ENCODE measurements around the gene TSPAN16.

The TSPAN16 gene

DNA sequence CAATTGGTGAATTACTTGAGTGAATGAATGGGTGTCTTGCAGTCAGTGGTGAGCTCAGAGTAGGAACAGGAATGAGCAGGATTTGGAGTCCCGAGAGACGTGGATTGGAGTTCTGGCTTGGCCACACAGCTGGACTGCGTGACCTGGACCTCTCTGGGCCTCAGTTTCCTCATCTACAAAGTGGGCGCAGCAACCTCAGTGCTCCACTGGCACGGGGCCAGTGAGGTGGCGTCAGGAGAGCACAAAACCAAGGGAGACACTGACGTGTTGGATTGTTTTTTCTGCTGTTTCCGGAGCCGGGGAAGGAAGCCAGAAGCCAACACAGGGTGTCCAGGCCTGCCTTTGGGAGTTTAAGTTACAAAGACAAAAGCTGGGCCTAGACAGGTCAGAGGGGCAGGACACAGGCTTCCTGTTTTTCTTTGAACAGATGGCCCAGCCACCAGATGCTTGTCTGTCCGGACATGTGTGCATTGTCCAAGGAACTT, 27.1 kb upstream of the TSPAN16 start:
- DNase-seq = peak in 3 of 51 donors; percentile 5 to 12 (median 10)

DNA sequence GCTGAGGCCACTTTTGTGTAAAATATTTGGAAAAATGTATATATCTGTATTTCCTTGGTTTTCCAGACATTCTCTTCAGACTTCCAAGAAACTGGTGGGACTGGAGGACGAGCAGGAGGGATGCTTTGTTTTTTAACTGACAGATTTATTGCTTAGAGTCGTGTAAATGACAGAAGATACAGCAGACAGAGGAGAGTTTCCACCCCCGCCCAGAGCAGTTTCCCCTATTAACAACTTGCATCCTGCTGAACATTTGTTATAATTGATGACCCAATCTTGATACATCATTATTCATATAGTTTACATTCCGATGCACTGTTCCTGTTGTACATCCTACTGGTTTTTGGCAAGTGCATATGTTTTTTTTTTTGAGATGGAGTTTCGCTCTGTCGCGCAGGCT, 26.6 kb upstream of the TSPAN16 start:
- DNase-seq = no peak

DNA sequence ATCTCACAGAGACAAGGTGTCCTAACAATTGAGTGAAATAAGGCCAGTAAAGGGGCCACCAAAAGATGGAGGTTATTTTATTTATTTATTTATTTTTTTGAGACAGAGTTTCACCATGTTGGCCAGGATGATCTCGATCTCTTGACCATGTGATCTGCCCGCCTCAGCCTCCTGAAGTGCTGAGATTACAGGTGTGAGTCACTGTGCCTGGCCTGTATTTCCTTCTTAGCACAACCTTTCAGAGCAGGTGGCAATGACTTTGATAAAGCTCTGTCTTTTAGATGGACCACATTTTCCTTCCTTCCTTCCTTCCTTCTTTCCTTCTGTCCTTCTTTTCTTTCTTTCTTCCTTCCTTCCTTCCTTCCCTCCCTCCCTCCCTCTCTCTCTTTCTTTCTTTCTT, 22.7 kb upstream of the TSPAN16 start:
- no peak for DNase-seq

DNA sequence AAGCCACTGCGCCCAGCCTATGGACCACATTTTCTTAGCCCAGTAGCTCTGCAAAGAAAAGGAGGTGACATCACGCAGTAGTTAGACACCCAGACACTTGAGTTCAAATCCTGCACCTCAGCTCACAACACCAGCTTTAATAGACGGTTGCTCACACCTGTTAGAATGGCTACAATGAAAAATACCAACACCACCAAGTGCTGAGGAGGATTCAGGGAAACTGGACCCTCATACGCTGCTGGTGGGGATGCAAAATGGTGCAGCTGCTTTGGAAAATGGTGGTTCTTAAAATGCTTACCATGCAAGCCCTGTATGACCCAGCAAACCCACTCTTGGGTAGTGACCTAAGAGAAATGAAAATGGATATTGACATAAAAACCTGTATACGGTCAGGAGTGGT, 22.0 kb upstream of the TSPAN16 start:
- no peak for DNase-seq

DNA sequence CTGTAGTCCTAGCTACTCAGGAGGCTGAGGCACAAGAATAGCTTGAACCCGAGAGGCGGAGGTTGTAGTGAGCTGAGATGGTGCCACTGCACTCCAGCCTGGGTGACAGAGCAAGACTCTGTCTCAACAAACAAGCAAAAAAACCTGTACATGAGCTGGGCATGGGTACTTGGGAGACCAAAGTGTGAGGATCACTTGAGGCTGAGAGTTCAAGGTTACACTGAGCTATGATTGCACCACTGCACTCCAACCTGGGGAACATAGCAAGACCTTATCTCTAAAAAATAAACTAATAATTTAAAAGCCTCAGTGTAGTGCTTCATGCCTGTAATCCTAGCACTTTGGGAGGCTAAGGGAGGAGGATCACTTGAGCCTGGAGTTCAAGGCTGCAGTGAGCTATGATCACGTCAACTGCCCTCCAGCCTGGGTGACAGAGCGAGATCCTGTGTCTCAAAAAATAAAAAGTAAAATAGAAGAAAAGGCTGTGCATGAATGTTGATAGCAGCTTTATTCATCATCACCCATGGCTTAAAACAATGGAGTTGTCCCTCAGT, 21.4 kb upstream of the TSPAN16 start:
- DNase-seq = no peak

DNA sequence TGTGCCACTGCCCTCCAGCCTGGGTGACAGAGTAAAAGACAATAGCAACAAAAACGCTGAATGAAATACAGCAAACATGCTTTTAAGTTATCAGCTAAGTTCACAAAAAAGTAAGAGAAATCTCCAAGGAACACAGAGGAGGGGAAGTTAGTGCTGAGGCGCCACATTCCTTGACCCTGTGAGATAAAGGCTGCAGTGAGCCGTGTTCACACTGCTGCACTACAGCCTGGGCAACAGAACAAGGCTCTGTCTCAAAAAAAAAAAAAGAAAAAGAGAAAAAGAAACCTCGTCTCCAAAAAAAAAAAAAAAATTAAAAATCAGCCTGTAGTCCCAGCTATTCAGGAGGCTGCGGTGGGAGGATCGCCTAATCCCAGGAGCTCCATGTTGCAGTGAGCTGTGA, 17.3 kb upstream of the TSPAN16 start:
- DNase-seq = no peak

DNA sequence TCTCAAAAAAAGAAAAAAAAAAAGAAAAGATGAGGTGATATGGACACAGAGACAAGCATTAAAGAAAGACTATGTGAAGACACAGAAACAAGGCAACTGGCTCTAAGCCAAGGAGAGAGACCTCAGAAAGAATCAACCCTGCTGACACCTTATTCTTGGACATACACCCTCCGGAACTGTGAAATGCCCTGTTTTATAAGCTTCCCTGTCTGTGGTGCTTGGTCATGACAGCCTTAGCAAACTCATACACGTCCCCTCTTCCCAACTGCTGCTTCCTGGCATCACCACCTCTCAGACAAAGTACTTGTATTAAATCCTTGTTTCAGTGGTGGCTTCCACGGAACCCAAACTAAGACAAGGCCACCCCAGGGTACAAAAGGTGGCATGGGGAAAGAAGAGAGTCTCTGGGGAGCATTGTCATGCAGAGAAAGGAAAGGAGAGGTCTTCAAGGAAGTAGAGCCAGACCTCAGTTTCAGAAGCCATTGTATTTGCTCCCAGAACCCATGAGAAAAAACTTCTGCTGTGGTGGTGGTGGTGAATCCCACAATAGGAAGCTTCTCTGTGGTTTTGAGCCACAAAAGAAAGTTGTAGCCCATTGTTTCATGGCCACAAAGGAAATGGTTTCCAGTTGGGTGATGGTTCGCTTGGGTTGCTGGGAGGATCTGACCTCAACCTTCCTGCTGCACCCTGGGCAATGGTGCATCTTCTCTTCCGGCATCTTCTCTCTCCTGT, 16.3 kb upstream of the TSPAN16 start:
- peak in 1 of 51 donors; percentile 7 for DNase-seq

DNA sequence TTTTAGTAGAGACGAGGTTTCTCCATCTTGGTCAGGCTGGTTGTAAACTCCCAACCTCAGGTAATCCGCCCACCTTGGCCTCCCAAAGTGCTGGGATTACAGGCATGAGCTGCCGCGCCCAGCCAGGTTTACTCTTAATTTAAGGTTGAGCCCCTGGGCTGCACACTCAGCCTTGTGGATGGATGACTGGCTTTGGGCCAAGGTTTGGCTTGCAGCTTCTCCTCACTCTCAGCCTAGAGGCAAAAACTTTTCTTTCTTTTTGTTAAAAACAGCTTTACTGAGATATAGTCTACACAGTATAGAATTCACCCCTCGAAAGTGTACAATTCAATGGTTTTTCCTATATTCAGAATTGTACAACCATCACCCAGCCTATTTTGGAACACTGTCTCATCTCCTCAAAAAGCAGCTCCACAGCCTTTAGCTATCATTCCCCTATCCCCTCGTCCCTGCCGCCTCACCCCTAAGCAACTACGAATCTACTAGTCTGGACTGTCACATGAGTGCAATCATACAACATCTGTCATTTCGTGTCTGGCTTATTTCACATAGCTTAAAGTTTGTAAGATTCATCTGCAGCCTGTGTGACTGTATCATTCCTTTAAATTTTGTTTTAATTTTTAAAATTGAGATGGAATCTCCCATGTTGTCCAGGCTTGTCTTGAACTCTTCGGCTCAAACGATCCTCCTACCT, 14.5 kb upstream of the TSPAN16 start:
- DNase-seq = no peak

DNA sequence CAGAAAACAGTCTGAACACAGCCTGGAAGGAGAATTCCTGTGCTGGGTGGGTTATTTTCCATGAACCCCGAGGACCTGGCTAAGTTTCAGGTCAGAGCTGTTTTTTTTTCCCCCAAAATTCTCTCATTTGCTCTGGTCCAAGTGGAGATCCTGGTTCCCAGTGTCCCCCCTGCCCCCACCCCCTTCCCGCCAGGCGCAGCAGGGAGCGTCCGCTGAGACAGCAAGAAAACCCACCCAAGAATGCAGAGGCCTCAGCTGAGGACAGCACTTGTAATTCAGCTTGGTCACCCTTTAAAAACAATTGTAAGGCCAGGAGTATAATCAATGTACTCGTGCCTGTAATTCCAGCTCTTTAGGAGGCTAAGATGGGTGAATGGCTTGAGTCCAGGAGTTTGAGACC, 11.4 kb upstream of the TSPAN16 start:
- DNase-seq = no peak

DNA sequence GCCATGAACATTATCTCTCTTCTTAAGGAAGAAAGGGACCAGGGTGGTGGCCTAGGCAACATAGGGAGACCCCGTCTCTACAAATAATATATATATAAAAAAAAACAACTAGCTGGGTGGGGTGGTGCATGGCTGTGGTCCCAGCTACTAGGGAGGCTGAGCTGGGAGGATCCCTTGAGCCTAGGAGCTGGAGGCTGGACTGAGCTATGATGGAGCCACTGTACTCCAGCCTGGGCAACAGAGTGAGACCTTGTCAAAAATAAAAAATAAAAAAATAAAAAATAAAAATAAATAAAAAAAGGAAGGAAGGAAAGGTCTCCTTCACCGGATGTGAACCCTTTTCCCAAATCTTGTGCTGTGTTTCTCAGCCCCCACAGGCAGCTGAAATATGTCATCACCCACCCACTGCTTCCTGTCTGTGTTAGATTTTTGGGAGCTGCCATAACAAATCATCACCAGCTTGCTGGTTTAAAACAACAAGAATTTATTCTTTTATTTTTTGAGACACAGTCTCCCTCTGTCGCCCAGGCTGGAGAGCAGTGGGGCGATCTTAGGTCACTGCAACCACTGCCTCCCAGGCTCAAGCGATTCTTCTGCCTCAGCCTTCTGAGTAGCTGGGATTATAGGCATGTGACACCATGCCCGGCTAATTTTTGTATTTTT, 9.5 kb upstream of the TSPAN16 start:
- DNase-seq = no peak

DNA sequence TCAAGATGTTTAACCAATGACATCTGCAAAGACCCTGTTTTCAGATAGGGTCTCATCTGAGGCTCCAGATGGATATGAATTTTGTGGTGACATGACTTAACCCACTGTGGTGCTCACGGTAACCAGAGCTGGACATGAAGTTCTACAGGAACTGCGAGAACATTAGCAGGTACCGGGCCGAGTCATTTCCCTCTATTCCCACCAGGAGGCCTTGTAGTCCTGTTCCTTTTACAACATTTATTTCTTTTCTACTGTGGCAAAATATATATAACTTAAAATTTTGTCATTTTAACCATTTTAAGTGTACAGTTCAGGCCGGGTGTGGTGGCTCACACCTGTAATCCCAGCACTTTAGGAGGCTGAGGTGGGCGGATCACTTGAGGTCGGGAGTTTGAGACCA, 7.6 kb upstream of the TSPAN16 start:
- no peak for DNase-seq

DNA sequence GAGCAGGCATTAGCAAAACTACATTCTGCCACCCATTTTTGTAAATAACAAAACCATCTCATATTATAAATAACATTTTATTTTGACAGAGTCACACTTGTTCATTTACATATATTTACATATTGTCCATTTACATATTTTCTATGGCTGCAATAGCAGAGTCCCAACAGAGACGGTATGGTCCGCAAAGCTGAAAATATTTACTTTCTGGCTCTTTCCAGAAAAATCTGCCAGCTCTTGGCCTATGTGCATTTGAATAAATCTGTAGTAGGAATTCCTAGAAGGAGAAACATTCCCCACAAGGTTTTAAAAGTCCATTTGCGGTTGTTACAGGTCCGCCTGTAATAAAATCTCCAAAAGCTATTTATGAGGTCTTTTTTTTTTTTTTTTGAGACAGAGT, 5.7 kb upstream of the TSPAN16 start:
- no peak for DNase-seq

DNA sequence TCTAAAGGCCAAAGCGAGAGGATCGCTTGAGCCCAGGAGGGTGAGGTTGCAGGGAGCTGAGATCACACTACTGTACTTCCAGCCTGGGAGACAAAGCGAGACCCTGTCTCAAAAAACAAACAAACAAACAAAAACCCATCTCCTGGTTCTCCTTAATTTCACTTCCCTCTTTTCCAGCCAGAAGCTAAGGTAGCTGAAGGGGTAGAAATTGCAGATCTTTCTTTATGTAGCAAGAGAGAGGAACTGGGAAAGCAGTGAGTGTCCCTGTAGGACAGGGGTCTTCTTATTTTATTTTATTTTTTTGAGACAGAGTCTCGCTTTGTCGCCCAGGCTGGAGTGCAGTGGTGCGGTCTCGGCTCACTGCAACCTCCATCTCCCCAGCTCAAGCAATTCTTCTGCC, 4.5 kb upstream of the TSPAN16 start:
- no peak for DNase-seq

DNA sequence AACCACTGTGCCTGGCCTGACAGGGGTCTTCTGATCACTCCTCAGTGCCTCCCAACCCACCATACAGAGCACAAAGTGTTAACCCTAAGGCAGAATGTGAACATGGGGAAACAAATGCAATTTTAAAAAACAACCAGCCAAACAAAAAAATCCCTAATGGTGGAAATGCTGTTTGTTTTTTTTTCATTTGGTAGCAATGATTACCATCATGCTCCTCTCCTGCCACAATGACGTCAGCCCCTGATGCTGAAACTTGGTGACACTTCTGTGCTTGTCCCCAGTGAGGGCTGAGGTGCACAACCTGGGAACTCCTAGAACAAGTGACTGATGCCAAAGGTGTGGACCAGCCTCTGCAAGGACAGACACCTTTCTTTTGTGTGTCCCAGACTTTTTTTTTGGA, 4.0 kb upstream of the TSPAN16 start:
- no peak for DNase-seq

DNA sequence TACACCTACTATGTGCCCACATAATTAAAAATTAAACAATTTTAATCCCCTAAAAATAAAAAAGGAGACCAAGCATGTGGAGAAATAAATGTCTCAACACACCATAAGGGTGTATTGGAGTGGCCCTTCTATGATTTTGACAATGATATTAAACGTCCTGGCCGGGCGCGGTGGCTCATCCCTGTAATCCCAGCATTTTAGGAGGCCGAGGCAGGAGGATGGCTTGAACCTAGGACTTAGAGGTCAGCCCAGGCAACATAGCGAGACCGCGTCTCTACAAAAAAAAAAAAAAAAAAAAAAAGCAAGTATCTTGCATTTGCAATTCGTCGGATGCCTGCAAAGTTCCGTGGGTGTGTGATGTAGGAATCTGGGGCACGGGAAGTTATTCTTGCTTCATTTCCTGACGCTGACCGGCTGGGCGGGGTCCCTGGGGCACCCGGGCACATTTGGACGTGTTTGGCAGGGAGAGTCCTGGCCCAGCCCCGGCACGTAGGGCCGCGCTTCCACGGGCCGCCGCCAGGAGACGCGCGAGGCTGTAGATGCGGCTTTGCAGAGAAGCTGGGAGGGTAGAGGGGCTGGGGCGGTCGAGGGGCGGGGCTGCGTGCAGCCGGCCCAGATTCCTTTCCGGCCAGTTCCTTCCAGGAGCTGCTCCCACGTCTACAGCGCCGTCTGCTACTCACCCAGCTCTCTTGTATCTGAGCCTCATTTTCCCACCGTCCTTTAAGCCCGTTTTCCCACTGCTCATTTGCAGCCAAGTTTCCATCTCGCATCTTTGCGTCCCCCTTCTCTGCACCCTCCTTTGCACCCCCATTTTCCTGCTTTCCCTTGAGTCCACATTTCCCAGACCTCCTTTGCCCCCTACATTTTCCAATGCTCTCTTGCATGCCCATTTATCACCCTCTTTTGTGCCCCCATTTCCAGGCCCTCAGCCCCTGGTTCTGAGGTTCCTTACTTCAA, 2.2 kb upstream of the TSPAN16 start:
- DNase-seq = peak in 50 of 51 donors; percentile 49 to 92 (median 84)

DNA sequence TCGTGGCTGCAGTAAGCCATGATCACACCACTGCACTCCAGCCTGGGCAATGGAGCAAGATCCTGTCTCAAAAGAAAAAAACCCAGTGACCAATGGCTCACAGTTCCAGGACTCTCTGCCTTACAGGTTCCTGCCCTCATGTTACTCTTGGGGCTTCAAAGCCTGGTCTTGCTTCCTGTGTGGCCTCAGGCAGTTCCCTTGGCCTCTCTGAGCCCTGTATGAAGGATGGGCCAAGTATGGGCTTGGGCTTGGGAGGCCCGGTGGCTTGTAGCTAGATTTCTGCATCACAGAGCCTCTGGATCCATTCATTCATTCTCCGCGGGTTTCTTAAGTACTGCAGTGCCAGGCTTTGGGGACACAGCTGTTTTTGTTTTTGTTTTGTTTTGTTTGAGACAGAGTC, 780 bp upstream of the TSPAN16 start:
- no peak for DNase-seq

DNA sequence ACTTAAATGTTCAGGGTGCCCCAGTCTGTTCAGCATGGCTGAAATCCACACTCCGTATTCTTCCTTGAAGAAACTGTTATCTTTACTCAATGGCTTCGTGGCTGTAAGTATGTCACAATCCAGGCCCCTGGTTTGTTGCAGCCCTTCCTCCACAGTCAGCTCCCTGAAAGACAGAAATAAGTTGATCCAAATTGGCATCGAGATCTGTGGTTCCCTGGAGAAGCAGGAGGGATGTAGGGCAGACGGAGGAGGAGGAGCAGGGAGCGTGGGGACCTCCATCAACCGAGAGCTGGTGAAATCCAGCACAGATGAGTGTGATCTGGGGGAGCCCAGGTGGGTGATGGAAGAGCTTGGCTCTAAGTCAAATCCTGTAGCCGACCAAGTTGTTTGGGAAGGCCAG, 304 bp downstream of the TSPAN16 start:
- DNase-seq = peak in 3 of 51 donors; percentile 4 to 56 (median 4)

DNA sequence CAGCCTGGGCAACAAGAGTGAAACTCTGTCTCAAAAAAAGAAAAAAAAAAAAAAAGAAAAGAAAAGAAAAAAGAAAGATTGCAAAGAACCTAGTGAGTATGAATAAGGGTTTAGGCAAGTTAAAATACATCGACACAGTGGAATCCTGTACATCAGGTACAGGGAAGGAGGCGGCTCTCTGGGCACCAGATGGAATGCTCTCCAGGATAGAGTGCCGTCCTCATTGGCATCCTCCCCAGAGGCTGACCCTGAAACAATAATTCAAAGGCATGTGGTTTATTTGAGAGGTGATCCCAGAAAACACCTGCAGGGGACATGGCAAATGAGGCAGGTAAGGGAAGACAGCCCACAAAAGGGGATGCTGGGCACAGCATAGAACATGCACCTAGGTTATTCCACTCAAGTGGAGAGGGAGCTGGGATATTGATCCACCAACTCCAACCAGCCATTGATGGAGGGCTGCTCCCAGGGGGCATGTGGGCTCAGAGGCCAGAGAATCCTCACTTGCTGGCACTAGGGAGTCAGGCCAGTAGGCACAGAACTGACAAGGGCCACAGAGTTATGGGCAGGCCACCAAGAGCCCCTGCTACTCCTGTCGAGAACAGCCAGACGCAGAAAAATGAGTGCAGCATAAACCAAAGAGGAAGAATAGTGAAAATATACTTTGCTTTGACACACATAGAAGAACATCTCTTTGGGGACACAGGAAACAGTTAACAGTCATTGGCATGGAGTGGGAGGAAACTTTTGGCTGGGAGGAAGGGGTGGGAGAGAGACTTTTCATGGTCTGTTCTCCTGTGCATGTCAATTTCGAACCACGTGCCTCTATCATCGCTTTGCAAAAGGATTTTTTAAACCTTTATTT, 4.2 kb downstream of the TSPAN16 start:
- peak in 2 of 51 donors; percentile 5 to 64 for DNase-seq

DNA sequence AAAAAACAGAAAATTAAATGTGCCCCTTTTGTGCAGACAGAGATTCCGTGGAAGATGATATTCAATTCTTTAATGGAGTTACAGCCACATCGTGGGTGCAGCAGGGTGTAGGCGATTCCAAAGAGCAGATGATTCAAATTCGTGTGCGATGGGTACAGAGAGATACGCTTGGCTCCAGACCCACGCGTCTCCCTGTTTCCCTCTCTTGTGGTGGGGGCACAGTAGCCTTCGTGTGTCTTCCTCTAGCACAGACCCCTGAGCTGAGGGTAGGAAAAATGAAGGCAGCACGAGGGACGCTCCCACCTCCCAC, 4.8 kb downstream of the TSPAN16 start:
- DNase-seq = peak in 3 of 51 donors; percentile 31 to 67 (median 64)

DNA sequence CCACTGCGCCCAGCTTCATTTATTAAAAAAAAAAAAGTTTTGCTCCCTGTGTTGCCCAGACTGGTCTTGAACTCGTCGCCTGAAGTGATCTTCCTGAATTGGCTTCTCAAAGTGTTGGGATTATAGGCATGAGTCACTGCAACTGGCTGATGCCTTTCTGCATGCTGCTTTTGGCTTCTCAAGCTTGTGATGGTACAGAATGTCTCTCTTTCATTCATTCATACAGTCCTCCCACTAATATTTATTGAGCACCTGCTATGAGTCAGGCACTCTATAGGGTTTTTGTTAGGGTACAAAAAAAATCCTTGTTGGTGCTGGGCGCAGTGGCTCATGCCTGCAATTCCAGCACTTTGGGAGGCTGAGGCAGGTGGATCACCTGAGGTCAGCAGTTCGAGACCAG, 9.0 kb downstream of the TSPAN16 start:
- DNase-seq = no peak
